HL-60/S4 treated with retinoic acid at 250 ng/mL for 4 days and 3 days (cell line): ENCODE data around the gene IFNA2.
"Not testable (repeated sequence)": the region's sequence is repeated elsewhere in the genome, so short reads cannot be mapped to it uniquely, and the experiment has no call there.

ENCODE experiments used
- in situ Hi-C: fragments of 300-500 bp; cut with MboI; formaldehyde crosslinking; loops from 2 replicates; pipeline ENCODE4 v1.7.0; 2022; ENCODE audit warnings: low sequenced_read_pairs

IFNA2 gene

DNA sequence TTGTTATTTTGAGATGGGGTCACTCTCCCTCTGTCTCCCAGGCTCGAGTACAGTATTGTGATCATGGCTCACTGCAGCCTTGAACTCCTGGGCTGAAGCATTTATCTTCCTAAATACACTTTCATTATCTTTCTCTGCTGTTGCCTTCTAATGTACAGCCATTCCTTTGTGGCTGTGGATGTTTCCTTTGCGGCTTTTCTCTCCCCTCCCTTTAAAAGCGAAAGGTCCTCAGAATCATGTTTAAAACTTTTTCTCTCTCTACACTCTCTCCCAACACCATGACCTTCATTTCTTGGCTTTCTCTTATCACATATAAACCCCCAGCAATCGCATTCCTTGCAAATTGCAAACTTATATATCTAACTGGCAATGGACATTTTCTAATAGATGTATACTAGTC lies 1.6 kb downstream of the IFNA2 start:
- in situ Hi-C loops = no loop called here

DNA sequence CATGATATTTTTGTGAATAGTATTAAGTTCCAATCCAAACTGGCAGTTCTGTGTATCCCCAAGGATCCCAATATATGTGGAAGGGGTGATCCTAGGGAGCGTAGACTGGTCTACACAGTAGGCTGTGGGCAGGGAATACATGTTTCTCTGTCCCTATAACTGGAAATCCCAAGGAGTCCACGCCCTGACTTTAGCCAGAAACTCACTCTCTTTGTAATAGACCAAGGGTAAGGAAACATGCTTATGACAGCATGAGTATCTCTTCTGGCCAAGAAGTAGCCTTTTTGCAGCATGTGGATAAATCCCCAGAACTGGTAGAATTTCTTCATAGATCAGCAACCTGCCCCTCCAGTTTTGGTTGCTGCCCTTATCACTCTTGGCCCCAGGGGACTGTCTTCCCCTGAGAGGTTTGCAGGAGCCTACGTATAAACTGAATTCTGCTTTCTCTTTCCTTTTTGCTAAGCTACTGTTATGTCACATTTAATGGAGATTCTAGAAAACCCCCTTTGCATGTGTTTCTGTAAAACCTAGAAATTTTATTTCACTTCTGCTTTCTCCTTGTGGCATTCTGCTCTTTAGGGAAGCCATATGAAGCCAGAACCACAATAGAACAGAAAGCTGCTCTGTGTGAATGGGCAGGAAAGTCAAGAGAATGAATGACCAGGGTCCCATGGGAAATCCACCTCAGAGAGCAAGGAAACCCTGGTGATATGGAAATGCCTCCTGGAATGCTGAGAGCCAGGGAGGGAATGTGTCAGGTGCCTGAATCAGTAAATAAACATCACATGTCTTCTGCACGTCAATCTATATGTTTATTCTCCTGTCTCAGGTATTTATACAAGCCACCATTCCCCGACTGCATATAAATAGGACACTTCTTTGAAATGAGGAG lies 3.5 kb downstream of the IFNA2 start:
- in situ Hi-C loops = no loop called here

DNA sequence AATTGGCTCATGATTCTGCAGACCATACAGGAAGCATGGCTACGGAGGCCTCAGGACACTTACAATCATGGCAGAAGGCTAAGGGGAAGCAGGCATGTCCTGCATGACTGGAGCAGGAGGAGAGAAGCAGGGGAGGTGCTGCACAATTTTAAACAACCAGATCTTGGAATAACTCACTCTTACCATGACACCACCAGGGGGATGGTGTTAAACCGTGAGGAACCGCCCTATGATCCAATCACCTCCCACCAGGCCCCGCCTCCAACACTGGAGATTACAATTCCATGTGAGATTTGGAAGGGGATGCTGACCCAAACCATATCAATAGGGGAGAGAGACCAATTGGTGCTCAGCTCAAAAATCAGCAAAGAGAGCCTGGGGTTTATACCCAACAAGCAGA lies 13.7 kb downstream of the IFNA2 start:
- in situ Hi-C loops = not testable (repeated sequence)

DNA sequence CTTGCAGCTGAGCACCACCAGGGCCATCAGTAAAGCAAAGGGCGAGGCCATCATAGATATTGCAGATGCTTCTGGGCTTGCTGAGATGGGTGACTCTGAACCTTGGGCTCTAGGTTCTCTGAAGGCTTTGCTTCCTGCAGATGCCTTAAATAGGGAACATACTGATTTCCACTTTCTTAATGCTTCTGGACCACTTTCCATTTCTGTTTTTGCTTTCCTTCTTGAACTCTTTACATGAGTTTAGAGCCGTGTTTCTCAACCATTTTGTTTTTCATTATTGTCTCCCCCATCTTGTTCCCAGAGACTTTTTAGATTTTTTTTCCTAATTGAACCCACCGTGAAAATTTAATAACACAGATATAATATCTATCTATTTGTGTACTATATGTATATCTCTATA lies 17.2 kb downstream of the IFNA2 start, which contains the start of gene IFNA13:
TSS of gene IFNA13 (minus strand) at position 101 of the 400 bp plus-strand sequence. CDS start at position 54, 47 bp downstream.
- in situ Hi-C loops = no loop called here

DNA sequence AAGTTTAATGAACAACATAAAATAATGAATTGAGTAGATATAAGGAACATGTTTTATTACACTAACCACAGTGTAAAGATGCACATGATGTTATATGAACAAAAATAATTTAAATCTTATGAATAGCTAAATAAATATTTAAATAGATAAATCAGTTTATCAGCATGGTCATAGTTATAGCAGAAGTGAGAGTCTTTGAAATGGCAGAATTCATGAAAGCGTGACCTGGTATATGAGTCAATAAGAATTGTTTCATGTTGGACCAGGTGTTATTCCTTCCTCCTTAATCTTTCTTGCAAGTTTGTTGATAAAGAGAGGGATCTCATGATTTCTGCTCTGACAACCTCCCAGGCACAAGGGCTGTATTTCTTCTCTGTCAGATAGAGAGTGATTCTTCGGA lies 18.0 kb downstream of the IFNA2 start:
- in situ Hi-C loops = not testable (repeated sequence)

DNA sequence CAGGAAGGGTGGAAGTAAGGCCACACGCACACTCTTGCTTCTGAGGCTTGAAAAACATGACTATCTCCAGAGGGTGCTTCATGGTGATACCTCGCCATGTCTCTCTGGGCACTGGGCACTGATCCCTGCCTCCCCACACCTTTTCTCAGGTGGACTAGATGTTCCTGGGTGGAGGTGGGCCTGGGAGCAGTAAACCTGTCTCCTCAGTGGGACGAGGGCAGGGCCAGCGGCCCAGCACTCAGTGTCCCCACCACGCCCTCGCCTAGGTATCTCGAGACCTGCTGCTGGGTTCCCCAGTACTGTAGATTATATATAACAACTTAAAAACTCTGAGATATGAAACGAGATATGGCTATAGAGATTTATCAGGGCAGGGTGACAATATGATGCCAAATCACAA lies 22.9 kb downstream of the IFNA2 start:
- in situ Hi-C loops = no loop called here

DNA sequence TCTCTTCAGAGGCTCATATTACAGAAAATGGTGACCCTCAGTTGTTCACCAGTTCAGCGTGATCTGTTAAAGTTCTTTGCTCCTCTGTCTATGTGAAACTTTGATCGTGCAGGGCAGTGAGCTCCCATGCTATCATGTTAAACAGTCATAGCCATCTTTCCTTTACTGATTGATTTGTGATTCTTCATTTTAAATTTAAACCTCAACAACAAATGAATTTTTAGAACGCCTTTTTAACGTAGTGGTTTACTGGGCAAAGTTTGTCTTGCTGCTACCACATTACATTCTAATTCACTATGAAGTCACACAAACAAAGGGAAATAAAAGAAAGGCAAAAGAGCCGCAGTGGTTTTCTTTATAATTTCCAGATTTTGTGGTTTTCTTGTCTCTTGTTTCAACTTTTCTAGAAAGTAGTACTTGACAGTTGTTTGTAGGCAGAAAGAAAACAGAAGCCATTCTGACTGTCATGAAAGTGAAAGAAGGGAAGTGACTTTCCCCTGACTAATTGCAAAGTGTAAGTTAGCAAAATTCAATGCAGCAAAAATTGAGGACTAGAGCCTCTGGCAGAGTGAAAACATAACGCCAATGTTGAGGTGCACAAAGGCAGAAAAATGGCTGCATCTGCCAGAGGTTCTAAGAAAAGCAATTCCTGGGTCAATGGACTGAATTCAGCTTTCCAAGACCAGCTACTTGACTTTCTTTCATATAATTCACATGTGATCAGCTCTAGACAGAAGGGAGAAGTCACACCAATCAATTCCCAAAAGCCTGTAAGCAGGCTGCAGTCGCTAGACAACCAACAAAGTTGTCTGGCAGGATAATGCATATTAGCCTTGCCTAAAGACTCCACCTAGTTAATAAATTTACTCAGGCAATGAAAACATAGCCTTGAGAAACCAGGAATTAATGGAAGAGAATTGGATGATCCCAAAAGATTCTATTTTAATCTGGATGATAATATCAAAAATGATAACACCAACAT lies 27.4 kb downstream of the IFNA2 start:
- in situ Hi-C loops = no loop called here

DNA sequence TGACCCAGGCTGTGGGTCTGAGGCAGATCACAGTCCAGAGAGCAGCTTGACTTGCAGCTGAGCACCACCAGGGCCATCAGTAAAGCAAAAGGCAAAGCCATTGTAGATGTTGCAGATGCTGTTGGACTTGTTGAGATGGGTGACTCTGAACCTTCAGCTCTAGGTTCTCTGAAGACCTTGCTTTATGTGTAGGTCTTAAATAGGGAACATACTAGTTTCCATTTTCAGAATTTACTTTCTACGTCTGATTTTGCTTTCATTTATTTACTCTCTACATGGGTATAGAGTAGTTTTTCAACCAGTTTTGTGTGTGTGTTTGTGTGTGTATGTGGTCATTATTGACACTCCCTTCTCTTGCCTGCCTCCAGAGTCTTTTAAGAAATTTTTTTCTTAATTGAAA lies 34.4 kb downstream of the IFNA2 start, which contains the start of gene IFNA6:
TSS of gene IFNA6 (minus strand) at position 101 of the 400 bp plus-strand sequence. CDS start at position 101, 0 bp downstream.
- in situ Hi-C loops = no loop called here

DNA sequence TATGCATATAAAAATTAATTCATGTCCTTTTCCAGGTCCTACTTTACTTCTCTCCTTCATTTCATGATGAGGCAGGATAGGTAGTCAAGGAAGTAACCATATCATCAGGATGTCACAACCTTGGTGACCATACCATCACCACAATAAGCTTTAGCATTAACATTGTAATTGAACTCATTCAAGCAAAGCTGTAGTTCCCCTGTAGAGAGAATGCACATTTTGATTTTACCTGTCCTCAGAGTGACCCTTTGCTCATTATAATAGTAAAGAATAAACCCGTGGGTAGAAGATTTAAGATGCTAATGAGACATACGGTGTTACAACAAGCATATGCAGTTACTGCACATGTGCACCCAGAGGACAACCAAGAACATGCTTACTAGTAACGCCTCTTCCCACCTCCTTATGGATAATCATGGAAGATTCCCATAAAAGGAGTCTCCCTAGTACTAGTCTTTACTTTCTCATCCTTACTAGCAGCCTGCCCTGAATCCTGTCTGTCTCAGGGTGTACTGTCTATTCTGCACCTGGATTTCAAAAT lies 36.7 kb downstream of the IFNA2 start:
- in situ Hi-C loops = loop anchor here (25.0 kb wide), 1 partner anchor 89 kb away; the partner anchor contains the start of gene IFNA1

DNA sequence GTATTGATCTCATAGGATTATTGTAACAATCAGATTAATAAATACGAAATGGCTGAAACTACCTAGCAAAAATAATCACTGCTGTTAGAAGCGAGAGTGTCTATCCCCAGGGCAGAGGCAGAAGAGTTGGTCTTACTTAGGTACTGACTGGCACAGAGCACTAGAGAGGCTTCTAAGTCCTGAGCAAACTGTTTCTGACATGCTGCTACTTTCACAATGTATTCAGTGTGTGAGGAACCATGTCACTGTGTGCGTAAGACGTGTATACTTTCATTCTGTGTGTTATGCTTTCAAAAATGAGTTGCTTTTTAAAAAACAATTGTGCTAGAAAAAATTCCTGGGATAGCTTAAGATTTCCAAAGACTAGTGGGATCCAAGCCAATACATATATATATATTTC lies 44.5 kb downstream of the IFNA2 start:
- in situ Hi-C loops = loop anchor here (25.0 kb wide), 1 partner anchor 97 kb away; the partner anchor contains the start of gene IFNA1

DNA sequence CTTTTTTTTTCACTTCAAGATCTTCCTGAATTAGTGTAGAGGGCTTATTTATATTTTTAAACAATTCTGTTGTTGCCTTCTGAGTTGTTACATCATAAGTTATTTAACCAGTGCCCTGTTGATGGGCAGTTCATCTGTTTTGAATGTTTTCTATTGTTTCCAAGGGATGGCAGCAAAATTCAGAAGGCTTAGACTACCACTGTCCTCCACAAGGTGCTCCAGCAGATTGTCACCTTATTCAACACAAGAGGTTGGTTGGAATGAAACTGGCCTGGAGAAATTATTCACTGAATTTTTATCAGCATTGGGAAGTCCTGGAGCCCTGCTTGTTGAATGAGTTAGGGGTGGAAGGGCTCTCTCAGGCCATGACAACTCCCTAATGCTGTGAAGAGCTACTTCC lies 48.7 kb downstream of the IFNA2 start:
- in situ Hi-C loops = loop anchor here (25.0 kb wide), 1 partner anchor 101 kb away; the partner anchor contains the start of gene IFNA1

DNA sequence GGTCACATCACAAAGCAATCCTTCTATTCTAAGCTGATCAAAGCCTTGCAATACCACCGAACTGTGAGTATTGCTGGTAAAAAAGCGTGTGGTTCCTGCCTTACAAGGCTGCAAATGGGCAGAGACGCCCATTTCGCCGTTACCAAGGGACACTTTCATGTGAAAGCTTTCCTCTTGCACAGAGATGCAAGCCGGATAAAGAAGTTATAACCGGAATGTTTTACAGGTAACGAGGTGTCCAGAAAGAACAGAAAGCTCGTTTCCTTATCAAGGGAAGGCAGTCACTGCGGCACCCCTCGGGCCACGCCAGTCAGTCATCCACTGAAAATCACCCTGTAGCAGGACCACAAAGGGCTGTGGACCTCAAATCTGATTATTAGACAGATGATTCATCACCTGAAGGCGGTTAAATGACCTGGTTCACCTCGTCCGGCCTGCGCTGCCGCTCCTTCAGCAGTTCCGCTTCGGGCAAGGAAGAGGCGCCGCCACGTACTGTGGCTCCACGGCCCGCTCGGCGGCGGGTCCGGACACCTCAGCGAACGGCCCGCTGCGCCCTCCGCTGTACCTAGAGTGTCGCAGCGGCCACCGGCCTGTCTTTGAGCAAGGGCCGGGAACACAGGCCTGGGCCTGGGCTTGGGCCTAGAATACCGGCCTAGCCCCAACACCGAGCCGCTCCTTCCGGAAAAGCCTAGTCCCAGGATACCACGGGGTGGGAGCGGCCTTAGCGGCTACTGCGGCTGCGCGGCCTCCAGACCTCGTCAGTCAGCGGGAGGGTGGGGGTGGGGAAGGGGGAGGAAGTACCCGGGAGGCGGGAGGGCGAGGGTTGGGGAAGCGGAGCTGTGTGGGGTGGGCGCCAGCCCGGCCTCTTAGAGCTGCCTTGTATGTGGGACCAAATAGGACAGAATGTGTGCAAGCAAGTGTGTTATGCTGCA lies 50.2 kb downstream of the IFNA2 start, which contains the start of gene KLHL9:
TSS of gene KLHL9 (minus strand) at position 704 of the 932 bp plus-strand sequence. CDS start at position 159, 545 bp downstream.
- in situ Hi-C loops = loop anchor here (25.0 kb wide), 1 partner anchor 102 kb away; the partner anchor contains the start of gene IFNA1
